HFFc6 (cell line): ENCODE measurements around the gene PAGE4. TPM values are rescaled to one million over a fixed set of nuclear protein-coding genes. Genes with fewer than 3 reads are reported as not detected.

Experiments used
- DNase-seq: peaks from one replicate; pipeline ENCODE4 v3.0.0-alpha.2; 2018
- H3K27ac Mint-ChIP-seq: 2 replicates; pipeline ENCODE4 v1.8.0; 2020; ENCODE audit warnings: mild to moderate bottlenecking, mixed read lengths
- H3K27me3 Mint-ChIP-seq: 2 replicates; pipeline ENCODE4 v1.8.0; 2021; ENCODE audit warnings: mild to moderate bottlenecking, moderate library complexity, mixed read lengths; ENCODE audit not compliant: insufficient read depth
- H3K36me3 Mint-ChIP-seq: 2 replicates; pipeline ENCODE4 v1.8.0; 2021; ENCODE audit warnings: low read depth, mixed read lengths
- H3K4me1 Mint-ChIP-seq: 2 replicates; pipeline ENCODE4 v1.8.0; 2020; ENCODE audit warnings: low read depth, mixed read lengths
- H3K4me3 Mint-ChIP-seq: 2 replicates; pipeline ENCODE4 v1.8.0; 2020; ENCODE audit warnings: mild to moderate bottlenecking, moderate library complexity, mixed read lengths
- H3K9me3 Mint-ChIP-seq: 2 replicates; pipeline ENCODE4 v1.8.0; 2020; ENCODE audit warnings: mild to moderate bottlenecking, mixed read lengths
- CTCF ChIP-seq: fragments of 200-600 bp; sonication (generic); IDR thresholded peaks from 2 replicates; pipeline ENCODE4 v1.5.0; 2021; ENCODE audit warnings: antibody characterized with exemption, mild to moderate bottlenecking
- total RNA-seq, 6 experiments: library from RNA; stranded (reverse); fragmentation: NEBNext Ultra II Directional; extraction: Animal tissue kit (Norgen Biotek cat#: 25700); gene quantifications; 2 replicates in 1 of 6; 3 replicates in 5 of 6; pipeline ENCODE4 v1.2.3, GENCODE V29; 2021

PAGE4 gene
- total RNA-seq, 6 experiments from 2014 or later = not detected

GRCh38 chrX:49809891-49810632 is 19.0 kb upstream of the PAGE4 start:
- no peak overlapping the region for H3K4me3 Mint-ChIP-seq
- peaks cover 6% of the 10 kb centered on the region; the same call in 1 of the 2 replicates for H3K27me3 Mint-ChIP-seq
- H3K4me1 Mint-ChIP-seq = no peaks in the 10 kb centered on the region
- no peaks in the 10 kb centered on the region for H3K9me3 Mint-ChIP-seq
- H3K36me3 Mint-ChIP-seq = no peaks in the 10 kb centered on the region
- DNase-seq = no peak
- TF ChIP-seq CTCF = no peak
- H3K27ac Mint-ChIP-seq = no peak overlapping the region

- H3K9me3 Mint-ChIP-seq = no peaks in the 10 kb centered on the region
- DNase-seq = no peak
Observed at GRCh38 chrX:49812177-49812576, 16.9 kb upstream of the PAGE4 start.

GRCh38 chrX:49816435-49816834 is 12.7 kb upstream of the PAGE4 start:
- Mint-ChIP-seq H3K4me3 (no peak overlapping the region), H3K9me3 (no peaks in the 10 kb centered on the region), H3K4me1 (no peaks in the 10 kb centered on the region), H3K27ac (no peak overlapping the region), H3K27me3 (peaks cover 4% of the 10 kb centered on the region; the same call in 1 of the 2 replicates), H3K36me3 (no peaks in the 10 kb centered on the region)
- no peak for TF ChIP-seq CTCF
- no peak for DNase-seq

More at GRCh38 chrX:49812177-49812576, 16.9 kb upstream of the PAGE4 start:
- H3K27me3 Mint-ChIP-seq = peaks cover 4% of the 10 kb centered on the region; the same call in 1 of the 2 replicates
- no peaks in the 10 kb centered on the region for H3K4me1 Mint-ChIP-seq
- no peak overlapping the region for H3K4me3 Mint-ChIP-seq
- H3K27ac Mint-ChIP-seq = no peak overlapping the region
- H3K36me3 Mint-ChIP-seq = no peaks in the 10 kb centered on the region
- no peak for TF ChIP-seq CTCF

GRCh38 chrX:49838374-49838773 is 9.3 kb downstream of the PAGE4 start:
- no peak overlapping the region for H3K27ac Mint-ChIP-seq
- DNase-seq = peak; percentile 0
- H3K4me1 Mint-ChIP-seq = no peaks in the 10 kb centered on the region
- no peaks in the 10 kb centered on the region for H3K9me3 Mint-ChIP-seq
- peak; percentile 74 for TF ChIP-seq CTCF
- no peak overlapping the region for H3K4me3 Mint-ChIP-seq
- peaks cover 7% of the 10 kb centered on the region for H3K27me3 Mint-ChIP-seq
- H3K36me3 Mint-ChIP-seq = no peaks in the 10 kb centered on the region

GRCh38 chrX:49840679-49841078 is 11.6 kb downstream of the PAGE4 start:
- Mint-ChIP-seq H3K9me3 (no peaks in the 10 kb centered on the region), H3K27me3 (peaks cover 6% of the 10 kb centered on the region), H3K4me3 (no peak overlapping the region), H3K4me1 (no peaks in the 10 kb centered on the region), H3K36me3 (no peaks in the 10 kb centered on the region), H3K27ac (no peak overlapping the region)
- TF ChIP-seq CTCF = peak; percentile 64
- DNase-seq = peak; percentile 56
